Measurements from ENCODE around the gene TNFRSF8. TPM values are rescaled to one million over a fixed set of nuclear protein-coding genes. Genes with fewer than 3 reads are reported as not detected.

Gene TNFRSF8
- total RNA-seq, 2 donors from 2014 or later = 0.16 to 0.47 TPM

DNA sequence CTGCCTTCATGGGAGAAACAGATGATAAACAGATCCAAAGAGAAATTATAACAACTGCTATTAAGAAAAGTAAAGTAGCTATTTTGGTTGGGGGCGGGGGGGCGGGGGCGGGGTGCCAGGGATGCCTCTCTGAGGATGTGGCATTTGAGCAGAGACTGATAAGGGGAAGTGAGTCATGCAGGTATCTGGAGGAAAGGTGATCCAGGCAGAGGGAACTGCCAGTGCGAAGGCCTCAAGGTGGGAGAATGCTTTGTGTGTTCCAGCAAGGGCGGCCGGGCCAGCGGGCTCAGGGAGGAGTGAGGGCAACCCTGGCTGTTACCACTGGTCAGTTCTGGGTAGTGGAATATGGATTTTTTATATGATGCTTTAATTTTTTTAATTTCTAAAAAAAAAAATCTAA is 96.7 kb downstream of the TNFRSF8 start:
- no peak overlapping the region for H3K4me3 ChIP-seq
- H3K4me1 ChIP-seq = peaks cover 18% of the 10 kb centered on the region
- no peaks in the 10 kb centered on the region for H3K27me3 ChIP-seq
- H3K9ac ChIP-seq (ENCODE audit: low read depth in 2 of 2, low read length in 2 of 2) = no peak overlapping the region
- no peaks in the 10 kb centered on the region for H3K36me3 ChIP-seq
- no peak for DNase-seq
- no peak overlapping the region for H3K27ac ChIP-seq
- H3K9me3 ChIP-seq = no peaks in the 10 kb centered on the region
- intact Hi-C loops (cut with DNase I) = no loop called here
- TF ChIP-seq, protein P1, sequence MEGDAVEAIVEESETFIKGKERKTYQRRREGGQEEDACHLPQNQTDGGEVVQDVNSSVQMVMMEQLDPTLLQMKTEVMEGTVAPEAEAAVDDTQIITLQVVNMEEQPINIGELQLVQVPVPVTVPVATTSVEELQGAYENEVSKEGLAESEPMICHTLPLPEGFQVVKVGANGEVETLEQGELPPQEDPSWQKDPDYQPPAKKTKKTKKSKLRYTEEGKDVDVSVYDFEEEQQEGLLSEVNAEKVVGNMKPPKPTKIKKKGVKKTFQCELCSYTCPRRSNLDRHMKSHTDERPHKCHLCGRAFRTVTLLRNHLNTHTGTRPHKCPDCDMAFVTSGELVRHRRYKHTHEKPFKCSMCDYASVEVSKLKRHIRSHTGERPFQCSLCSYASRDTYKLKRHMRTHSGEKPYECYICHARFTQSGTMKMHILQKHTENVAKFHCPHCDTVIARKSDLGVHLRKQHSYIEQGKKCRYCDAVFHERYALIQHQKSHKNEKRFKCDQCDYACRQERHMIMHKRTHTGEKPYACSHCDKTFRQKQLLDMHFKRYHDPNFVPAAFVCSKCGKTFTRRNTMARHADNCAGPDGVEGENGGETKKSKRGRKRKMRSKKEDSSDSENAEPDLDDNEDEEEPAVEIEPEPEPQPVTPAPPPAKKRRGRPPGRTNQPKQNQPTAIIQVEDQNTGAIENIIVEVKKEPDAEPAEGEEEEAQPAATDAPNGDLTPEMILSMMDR (IDR thresholded peaks at IDR 0.05) = no peak

DNA sequence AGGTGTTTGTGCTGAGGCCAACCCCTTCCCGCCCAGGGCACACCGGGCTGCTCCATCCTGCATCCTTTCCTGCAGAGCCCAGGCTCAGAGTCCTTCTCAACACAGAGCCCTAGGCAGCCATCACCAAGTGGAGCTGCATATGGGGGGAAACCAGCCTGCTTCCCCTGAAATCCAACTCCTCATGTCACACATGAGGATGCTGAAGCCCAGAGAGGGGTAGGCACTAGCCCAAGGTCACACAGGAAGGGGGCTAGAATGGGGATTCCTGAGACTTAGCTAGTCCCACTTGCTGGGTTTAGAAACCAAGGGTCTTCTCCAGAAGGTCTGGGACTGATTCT is 98.2 kb downstream of the TNFRSF8 start:
- DNase-seq = no peak
- TF ChIP-seq, protein P1 (IDR thresholded peaks at IDR 0.05) = no peak
- Histone ChIP-seq H3K4me1 (peaks cover 18% of the 10 kb centered on the region), H3K9me3 (no peaks in the 10 kb centered on the region), H3K9ac (ENCODE audit: low read depth in 2 of 2, low read length in 2 of 2) (no peak overlapping the region), H3K36me3 (no peaks in the 10 kb centered on the region), H3K27ac (peak overlapping the region; percentile 74), H3K27me3 (no peaks in the 10 kb centered on the region), H3K4me3 (no peak overlapping the region)
- intact Hi-C loops (cut with DNase I) = no loop called here

DNA sequence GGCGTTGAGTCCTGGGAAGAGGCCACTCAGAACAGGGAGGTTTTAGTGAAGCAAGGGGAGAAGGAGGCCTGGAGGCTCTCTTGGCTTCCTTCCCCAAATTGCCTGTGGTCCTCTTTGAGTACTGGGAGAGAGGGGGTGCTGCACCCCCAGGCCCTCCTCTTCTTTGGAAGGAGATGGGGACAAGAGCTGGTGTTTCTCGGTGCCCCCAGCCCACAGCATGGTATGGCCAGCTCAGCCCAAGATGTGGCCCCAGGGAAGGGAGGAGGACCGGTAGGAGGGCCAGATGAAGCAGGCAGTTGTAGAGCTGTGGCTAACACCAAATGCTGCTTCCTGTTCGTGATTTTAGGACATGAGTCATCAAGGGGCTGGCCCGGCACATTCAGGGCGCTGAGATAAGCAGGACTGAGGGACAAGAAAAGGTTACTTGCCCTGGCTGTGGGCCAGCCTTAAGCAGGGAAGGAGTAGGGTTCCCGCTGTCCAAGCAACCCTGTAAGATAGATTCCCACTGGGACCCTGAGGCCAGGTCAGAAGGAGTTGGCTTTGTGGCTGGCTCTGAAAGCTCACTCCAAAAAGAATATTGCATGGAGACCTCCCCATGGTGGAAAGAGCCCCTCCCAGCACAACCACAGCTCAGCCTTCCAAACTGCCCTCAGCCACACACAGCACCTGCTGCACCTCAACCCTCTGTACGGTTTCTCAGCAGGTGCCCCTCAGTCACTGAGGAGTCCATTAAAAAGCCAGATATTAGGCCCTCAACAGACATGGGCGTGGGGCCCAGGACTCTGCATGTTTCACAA is 98.8 kb downstream of the TNFRSF8 start:
- peak overlapping the region; percentile 74 for H3K27ac ChIP-seq
- H3K9me3 ChIP-seq = no peaks in the 10 kb centered on the region
- TF ChIP-seq, protein P1 (IDR thresholded peaks at IDR 0.05) = no peak
- peak; percentile 92 for DNase-seq
- no peaks in the 10 kb centered on the region for H3K27me3 ChIP-seq
- no peak overlapping the region for H3K4me3 ChIP-seq
- H3K4me1 ChIP-seq = peaks cover 18% of the 10 kb centered on the region
- H3K36me3 ChIP-seq = no peaks in the 10 kb centered on the region
- H3K9ac ChIP-seq (ENCODE audit: low read depth in 2 of 2, low read length in 2 of 2) = peak overlapping the region; percentile 39 to 58
- intact Hi-C loops (cut with DNase I) = no loop called here

DNA sequence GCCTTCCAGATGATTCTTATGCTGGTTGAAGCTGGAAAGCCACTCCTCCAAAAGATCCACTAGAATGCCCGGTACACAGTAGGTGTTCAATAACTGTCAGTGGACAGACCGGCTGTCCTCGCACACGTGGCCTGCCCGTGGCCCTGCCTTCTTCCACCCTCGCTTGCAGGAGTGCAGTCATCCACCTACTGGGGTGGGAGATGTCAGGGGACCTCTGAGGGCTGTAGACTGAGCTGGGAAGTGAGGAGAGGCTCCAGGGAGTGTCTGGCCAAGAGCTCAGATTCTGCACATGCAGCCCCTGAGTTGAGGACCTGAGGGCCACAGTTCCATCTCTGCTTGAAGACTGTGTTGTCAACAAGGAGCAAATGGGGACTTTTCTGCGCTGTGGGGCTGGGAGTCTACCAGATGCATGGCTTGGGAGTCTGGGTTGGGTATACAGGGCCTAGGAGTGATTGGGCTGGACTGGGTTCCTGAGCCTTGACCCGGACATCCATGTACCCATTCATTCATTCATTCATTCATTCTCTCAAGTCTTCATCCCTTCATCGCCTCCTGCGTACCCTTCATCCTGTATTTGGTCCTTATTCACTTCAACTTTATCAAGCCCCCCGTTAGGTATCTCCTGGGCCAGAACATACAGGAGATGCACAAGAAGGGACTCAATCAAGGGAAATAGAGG is 99.5 kb downstream of the TNFRSF8 start:
- Histone ChIP-seq H3K4me3 (no peak overlapping the region), H3K4me1 (peaks cover 18% of the 10 kb centered on the region), H3K27ac (peak overlapping the region; percentile 74), H3K36me3 (no peaks in the 10 kb centered on the region), H3K27me3 (no peaks in the 10 kb centered on the region), H3K9me3 (no peaks in the 10 kb centered on the region), H3K9ac (ENCODE audit: low read depth in 2 of 2, low read length in 2 of 2) (peak overlapping the region; percentile 39 to 58)
- TF ChIP-seq, protein P1 (IDR thresholded peaks at IDR 0.05) = no peak
- no peak for DNase-seq
- intact Hi-C loops (cut with DNase I) = no loop called here

DNA sequence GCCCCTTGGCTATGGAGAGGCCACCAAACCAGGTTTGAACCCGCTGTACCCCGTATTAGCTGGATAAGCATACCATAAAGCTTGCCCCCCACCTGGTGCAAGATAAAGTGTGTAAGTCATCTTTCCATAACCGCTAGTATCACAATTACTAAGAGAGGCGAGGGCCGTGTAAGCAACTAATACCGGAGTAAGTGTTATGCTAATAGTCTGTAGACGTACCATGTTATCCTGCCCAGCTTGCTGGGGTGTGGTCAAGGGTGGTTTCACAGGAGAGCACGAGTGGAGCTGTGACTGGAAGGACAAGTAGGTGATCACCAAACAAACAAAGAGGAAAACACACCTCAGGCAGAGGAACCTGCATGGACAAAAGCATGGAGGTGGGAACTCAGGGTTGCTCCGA is 100.1 kb downstream of the TNFRSF8 start:
- Histone ChIP-seq H3K4me1 (peaks cover 18% of the 10 kb centered on the region), H3K4me3 (no peak overlapping the region), H3K9me3 (no peaks in the 10 kb centered on the region), H3K27me3 (no peaks in the 10 kb centered on the region), H3K27ac (no peak overlapping the region), H3K36me3 (no peaks in the 10 kb centered on the region), H3K9ac (ENCODE audit: low read depth in 2 of 2, low read length in 2 of 2) (no peak overlapping the region)
- DNase-seq = no peak
- intact Hi-C loops (cut with DNase I) = no loop called here
- TF ChIP-seq, protein P1 (IDR thresholded peaks at IDR 0.05) = no peak
